HG03196 (cell line): Measurements from ENCODE around the gene CDC40.
A peak's percentile ranks its signal among the peaks of the same experiment; 100 is the strongest.
"Not testable (repeated sequence)": the region's sequence is repeated elsewhere in the genome, so short reads cannot be mapped to it uniquely, and the experiment has no call there.

ENCODE experiments used
- ATAC-seq: cut with Tn5 transposase; IDR thresholded peaks from one replicate; pipeline ENCODE4 v1.9.1; 2021; ENCODE audit not compliant: unreplicated experiment

CDC40 gene

GRCh38 chr6:110198561-110198960 lies 18.3 kb downstream of the CDC40 start:
- ATAC-seq: no peak

- ATAC-seq: no peak
Measured at GRCh38 chr6:110201151-110201884, 21.1 kb downstream of the CDC40 start.

DNA sequence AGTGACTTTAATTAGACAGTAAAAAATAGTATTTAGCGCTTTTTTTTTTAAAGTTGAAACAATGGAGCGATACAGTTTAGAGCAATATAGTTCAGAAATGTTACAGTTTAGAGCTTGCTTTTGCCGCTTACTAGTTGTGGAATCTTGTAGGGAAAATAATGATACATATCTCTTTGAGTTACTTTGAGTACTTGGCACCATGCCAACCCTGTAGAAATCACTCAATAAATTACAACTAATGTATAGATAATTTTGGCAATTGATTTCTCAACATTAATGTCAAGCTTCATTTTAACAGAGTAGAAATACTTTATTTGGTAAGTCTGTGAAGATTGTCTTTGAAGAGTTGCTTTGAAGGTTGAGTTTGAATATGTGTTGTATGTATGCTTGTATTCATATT lies 27.4 kb downstream of the CDC40 start:
- ATAC-seq: no peak

- no peak for ATAC-seq
Measured at GRCh38 chr6:110211753-110212152, 31.5 kb downstream of the CDC40 start.

- no peak for ATAC-seq
Measured at GRCh38 chr6:110214338-110214737, 34.1 kb downstream of the CDC40 start.

GRCh38 chr6:110216140-110216539 lies 35.9 kb downstream of the CDC40 start:
- no peak for ATAC-seq

DNA sequence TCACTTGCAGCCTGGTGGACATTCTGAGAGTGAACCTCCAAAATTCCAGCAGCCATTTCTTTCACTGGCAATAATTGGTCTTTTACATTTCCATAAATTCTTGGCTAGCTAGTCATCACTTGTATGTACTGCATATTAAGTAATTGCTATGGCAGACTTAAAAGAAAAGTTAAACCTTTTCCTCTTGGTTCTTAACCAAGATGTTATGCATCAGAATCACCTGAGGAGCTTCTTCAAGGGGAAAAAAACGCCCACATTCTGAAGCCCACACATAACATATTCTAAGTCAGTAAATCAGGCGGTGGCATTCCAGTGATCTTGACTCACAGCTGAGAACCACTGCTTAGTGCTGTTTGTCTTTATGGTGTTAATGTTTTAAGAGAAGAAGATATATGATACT lies 37.0 kb downstream of the CDC40 start:
- no peak for ATAC-seq

- no peak for ATAC-seq
Measured at GRCh38 chr6:110221738-110222137, 41.5 kb downstream of the CDC40 start.

- ATAC-seq: no peak
Measured at GRCh38 chr6:110226261-110226660, 46.0 kb downstream of the CDC40 start.

DNA sequence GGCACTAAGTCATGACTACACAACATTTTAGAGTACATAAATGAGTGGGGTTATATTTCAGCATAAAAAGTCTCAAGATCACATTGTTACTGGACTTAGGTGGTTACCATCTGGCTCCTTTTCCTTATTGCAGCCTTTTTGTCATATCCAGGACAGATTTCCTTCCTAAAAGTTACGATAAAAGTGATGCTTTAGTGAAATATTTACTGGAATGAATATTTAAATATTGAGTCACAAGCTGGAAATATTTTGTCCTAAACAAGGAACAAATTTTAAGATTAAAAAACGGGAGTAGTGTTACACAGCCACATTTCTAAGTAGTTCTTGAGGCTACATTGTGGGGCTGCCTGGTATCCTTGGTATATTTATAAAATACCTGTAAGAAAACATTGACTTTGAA lies 52.2 kb downstream of the CDC40 start:
- no peak for ATAC-seq

DNA sequence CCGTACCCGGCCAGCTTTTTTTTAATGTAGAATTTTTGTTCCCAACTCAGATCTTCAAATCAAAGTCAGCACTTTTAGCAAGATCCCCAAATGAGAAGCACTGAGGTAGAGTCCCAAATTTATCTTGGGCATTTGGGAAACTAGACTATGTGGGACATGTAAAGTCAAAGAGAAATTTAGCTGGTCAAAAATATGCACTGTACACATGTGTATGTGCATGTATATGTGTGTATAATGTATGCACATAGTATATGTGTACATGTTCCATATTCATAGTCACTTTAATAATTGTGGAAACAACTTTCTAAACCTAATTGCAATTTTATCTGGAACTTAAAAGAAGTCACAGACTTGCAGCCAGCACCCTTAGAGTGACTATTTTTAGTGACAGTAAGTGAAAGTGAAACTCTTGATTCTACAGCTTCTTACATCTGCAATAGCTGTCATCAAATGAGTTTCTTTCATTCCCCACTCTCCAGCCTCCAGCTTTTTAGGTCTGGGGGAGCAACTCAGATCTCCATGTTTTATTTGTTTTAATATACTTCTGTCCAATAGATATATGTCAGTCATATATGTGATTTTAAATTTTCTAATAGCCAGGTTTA lies 53.6 kb downstream of the CDC40 start:
- peak; percentile 84 for ATAC-seq

- ATAC-seq: not testable (repeated sequence)
Measured at GRCh38 chr6:110236007-110236406, 55.8 kb downstream of the CDC40 start.

- no peak for ATAC-seq
Measured at GRCh38 chr6:110239526-110240274, 59.5 kb downstream of the CDC40 start.

DNA sequence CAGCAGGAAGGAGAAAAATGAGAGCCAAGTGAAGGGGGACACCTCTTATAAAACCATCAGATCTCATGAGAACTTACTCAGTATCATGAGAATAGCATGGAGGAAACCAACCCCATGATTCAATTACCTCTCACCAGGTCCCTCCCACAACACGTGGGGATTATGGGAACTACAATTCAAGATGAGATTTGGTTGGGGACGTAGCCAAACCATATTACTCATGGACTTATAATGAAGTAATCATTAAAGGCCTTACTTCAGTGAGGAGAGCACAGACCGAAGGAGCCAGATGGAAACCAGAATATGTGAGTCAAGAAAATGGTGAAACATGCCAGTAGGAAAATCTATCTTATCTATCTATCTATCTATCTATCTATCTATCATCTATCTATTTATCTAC lies 64.4 kb downstream of the CDC40 start:
- not testable (repeated sequence) for ATAC-seq

- ATAC-seq: no peak
Measured at GRCh38 chr6:110246378-110246777, 66.2 kb downstream of the CDC40 start.

GRCh38 chr6:110246900-110247546 lies 66.8 kb downstream of the CDC40 start:
- no peak for ATAC-seq

GRCh38 chr6:110250058-110250457 lies 69.8 kb downstream of the CDC40 start:
- no peak for ATAC-seq

DNA sequence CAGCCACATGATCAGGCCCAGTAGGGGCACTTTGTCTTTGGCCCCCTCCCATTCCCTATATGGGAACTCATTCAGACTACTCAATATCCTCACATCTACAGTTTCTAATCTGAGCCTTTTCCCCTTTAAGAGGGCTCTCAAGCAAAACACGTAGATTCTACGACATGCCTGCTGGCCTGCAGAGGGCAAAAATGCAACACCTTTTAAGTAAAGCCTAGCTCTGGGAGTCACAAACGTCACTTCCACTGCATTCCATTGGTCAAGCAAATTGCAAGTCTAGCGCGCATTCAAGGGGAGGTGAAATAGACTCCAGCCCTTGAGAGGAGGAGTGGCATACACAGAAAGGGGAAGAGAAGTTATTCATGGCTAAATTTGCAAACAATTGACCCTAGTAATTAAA lies 70.6 kb downstream of the CDC40 start:
- ATAC-seq: no peak

DNA sequence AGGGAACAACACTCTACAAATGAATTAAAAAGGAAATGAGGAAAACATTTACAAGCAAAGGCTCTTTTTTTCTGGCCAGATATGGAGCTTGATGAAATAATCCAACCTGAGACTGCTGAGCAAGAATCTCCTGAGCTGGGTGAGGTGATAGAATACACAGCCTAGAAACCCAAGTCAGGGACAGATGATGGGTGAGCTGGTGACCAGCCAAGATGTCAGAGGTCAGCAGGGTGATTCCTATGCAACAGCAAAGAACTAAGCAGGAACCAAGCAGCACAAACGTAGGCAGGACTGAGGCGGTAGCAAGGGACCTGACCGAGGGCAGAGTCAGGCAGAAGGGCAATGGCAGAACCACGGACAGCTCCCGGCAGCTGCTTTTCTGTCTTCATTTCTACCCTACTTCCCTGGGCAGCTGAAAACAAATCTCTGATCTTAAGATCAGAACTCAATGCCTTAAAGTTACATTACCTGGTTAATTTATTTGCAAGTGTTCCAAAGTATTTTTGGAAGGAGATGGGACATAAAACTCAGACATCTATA lies 75.1 kb downstream of the CDC40 start:
- no peak for ATAC-seq

DNA sequence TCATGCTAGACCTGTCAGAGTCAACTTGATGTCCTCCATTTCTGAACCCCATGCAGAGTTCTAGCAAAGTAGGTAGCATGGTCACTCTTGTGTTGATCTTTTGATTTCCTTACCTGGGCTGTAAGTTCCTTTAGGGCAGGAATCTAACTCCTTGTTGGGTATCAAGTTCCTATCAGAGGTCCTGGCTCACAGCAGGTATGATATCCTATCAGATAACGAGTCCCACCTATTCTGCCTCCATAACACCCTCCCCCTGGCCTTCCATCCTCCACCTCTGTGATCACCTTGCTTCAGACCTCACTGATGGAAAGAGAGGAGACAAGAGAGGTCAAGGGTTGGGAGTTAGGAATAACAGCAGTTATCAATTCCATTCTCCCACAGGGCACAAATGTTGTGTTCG lies 76.1 kb downstream of the CDC40 start:
- ATAC-seq: no peak

DNA sequence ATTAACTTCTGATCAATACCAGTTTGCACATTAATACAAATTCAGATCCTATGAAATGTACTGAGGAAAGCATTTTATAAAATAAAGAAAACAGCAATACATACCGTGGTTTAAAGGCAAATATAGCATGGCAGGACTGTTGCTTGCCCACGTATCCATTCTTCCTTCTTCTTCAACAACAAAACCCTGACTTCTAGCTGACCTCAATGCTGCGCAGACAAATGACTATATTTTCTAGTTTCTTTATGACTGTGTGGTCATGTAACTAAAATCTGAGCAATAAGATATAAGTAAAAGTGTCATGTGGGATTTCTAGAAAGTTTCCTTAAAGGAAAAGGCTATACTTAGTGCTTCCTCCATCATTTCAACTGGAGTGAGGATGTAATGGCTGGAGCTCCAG lies 85.0 kb downstream of the CDC40 start:
- ATAC-seq: no peak
